HEK293 (cell line): ENCODE results near the gene FBXO45.

ENCODE experiments used
- ATF2 ChIP-seq: fragments of 450-650 bp; formaldehyde crosslinking; IDR thresholded peaks from 2 replicates; pipeline ENCODE4 v1.5.1; 2016; ENCODE audit warnings: missing biosample characterization, missing genetic modification characterization, low read depth
- PATZ1 ChIP-seq: fragments of 450-650 bp; formaldehyde crosslinking; IDR thresholded peaks from 2 replicates; pipeline ENCODE4 v1.5.1; 2016; ENCODE audit warnings: missing biosample characterization, missing genetic modification characterization
- RBAK ChIP-seq: fragments of 450-650 bp; formaldehyde crosslinking; IDR thresholded peaks from 2 replicates; pipeline ENCODE4 v1.5.1; 2016; ENCODE audit warnings: missing biosample characterization, missing genetic modification characterization
- SCRT2 ChIP-seq: fragments of 450-650 bp; formaldehyde crosslinking; IDR thresholded peaks from 2 replicates; pipeline ENCODE4 v1.5.1; 2016; ENCODE audit warnings: missing biosample characterization, missing genetic modification characterization
- SP2 ChIP-seq: fragments of 450-650 bp; formaldehyde crosslinking; IDR thresholded peaks from 2 replicates; pipeline ENCODE4 v1.5.1; 2016; ENCODE audit warnings: missing biosample characterization, missing genetic modification characterization
- YY2 ChIP-seq: fragments of 450-650 bp; formaldehyde crosslinking; IDR thresholded peaks from 2 replicates; pipeline ENCODE4 v1.5.1; 2016; ENCODE audit warnings: missing biosample characterization, missing genetic modification characterization
- ZNF184 ChIP-seq: fragments of 450-650 bp; IDR thresholded peaks from 2 replicates; pipeline ENCODE4 v1.5.1; 2018; ENCODE audit warnings: missing biosample characterization, mild to moderate bottlenecking, missing genetic modification characterization
- ZNF248 ChIP-seq: fragments of 450-650 bp; formaldehyde crosslinking; IDR thresholded peaks from 2 replicates; pipeline ENCODE4 v1.5.1; 2017; ENCODE audit warnings: missing biosample characterization, missing genetic modification characterization
- TF ChIP-seq, protein P1 (sequence below): fragments of 450-650 bp; formaldehyde crosslinking; IDR thresholded peaks from 2 replicates; pipeline ENCODE4 v1.5.1; 2016; ENCODE audit warnings: missing biosample characterization, missing genetic modification characterization
- TF ChIP-seq, protein P2 (sequence below): fragments of 450-650 bp; formaldehyde crosslinking; IDR thresholded peaks from 2 replicates; pipeline ENCODE4 v1.5.1; 2016; ENCODE audit warnings: missing biosample characterization, missing genetic modification characterization
- TF ChIP-seq, protein P3 (sequence below): fragments of 450-650 bp; formaldehyde crosslinking; IDR thresholded peaks from 2 replicates; pipeline ENCODE4 v1.5.1; 2016; ENCODE audit warnings: missing biosample characterization, missing genetic modification characterization, low read depth

DNA sequence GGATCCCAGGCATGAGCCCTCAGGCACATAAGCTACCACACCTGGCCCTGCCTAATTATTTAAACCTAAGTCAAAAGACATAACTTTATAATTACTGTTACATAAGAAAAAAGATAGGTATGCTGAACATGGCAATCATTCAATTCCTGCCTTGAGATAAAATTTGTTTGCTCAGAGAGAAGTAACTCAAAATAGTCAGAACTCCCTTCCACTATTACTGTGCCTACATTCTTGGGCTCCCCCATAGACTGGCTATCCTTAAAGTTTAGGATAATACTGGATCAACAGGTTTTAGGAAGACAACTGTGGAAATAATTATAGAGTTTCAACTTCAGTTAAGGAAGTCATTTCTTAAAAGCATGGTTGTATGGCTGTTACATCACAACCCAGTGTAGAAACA, 10.0 kb upstream of the FBXO45 start:
- TF ChIP-seq YY2 (tag by site-specific recombination) (no peak), RBAK (tag by site-specific recombination) (no peak), ATF2 (tag by site-specific recombination) (no peak), SCRT2 (tag by site-specific recombination) (no peak), ZNF184 (tag by site-specific recombination) (no peak), ZNF248 (tag by site-specific recombination) (no peak), SP2 (tag by site-specific recombination) (no peak), PATZ1 (tag by site-specific recombination) (no peak)
- TF ChIP-seq, protein P1, sequence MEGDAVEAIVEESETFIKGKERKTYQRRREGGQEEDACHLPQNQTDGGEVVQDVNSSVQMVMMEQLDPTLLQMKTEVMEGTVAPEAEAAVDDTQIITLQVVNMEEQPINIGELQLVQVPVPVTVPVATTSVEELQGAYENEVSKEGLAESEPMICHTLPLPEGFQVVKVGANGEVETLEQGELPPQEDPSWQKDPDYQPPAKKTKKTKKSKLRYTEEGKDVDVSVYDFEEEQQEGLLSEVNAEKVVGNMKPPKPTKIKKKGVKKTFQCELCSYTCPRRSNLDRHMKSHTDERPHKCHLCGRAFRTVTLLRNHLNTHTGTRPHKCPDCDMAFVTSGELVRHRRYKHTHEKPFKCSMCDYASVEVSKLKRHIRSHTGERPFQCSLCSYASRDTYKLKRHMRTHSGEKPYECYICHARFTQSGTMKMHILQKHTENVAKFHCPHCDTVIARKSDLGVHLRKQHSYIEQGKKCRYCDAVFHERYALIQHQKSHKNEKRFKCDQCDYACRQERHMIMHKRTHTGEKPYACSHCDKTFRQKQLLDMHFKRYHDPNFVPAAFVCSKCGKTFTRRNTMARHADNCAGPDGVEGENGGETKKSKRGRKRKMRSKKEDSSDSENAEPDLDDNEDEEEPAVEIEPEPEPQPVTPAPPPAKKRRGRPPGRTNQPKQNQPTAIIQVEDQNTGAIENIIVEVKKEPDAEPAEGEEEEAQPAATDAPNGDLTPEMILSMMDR (tag by site-specific recombination), result no peak
- TF ChIP-seq, protein P2, sequence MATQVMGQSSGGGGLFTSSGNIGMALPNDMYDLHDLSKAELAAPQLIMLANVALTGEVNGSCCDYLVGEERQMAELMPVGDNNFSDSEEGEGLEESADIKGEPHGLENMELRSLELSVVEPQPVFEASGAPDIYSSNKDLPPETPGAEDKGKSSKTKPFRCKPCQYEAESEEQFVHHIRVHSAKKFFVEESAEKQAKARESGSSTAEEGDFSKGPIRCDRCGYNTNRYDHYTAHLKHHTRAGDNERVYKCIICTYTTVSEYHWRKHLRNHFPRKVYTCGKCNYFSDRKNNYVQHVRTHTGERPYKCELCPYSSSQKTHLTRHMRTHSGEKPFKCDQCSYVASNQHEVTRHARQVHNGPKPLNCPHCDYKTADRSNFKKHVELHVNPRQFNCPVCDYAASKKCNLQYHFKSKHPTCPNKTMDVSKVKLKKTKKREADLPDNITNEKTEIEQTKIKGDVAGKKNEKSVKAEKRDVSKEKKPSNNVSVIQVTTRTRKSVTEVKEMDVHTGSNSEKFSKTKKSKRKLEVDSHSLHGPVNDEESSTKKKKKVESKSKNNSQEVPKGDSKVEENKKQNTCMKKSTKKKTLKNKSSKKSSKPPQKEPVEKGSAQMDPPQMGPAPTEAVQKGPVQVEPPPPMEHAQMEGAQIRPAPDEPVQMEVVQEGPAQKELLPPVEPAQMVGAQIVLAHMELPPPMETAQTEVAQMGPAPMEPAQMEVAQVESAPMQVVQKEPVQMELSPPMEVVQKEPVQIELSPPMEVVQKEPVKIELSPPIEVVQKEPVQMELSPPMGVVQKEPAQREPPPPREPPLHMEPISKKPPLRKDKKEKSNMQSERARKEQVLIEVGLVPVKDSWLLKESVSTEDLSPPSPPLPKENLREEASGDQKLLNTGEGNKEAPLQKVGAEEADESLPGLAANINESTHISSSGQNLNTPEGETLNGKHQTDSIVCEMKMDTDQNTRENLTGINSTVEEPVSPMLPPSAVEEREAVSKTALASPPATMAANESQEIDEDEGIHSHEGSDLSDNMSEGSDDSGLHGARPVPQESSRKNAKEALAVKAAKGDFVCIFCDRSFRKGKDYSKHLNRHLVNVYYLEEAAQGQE (tag by site-specific recombination), result no peak
- TF ChIP-seq, protein P3, sequence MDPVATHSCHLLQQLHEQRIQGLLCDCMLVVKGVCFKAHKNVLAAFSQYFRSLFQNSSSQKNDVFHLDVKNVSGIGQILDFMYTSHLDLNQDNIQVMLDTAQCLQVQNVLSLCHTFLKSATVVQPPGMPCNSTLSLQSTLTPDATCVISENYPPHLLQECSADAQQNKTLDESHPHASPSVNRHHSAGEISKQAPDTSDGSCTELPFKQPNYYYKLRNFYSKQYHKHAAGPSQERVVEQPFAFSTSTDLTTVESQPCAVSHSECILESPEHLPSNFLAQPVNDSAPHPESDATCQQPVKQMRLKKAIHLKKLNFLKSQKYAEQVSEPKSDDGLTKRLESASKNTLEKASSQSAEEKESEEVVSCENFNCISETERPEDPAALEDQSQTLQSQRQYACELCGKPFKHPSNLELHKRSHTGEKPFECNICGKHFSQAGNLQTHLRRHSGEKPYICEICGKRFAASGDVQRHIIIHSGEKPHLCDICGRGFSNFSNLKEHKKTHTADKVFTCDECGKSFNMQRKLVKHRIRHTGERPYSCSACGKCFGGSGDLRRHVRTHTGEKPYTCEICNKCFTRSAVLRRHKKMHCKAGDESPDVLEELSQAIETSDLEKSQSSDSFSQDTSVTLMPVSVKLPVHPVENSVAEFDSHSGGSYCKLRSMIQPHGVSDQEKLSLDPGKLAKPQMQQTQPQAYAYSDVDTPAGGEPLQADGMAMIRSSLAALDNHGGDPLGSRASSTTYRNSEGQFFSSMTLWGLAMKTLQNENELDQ (tag by site-specific recombination), result no peak
